ENCODE data around the gene SH2B2.

DNA sequence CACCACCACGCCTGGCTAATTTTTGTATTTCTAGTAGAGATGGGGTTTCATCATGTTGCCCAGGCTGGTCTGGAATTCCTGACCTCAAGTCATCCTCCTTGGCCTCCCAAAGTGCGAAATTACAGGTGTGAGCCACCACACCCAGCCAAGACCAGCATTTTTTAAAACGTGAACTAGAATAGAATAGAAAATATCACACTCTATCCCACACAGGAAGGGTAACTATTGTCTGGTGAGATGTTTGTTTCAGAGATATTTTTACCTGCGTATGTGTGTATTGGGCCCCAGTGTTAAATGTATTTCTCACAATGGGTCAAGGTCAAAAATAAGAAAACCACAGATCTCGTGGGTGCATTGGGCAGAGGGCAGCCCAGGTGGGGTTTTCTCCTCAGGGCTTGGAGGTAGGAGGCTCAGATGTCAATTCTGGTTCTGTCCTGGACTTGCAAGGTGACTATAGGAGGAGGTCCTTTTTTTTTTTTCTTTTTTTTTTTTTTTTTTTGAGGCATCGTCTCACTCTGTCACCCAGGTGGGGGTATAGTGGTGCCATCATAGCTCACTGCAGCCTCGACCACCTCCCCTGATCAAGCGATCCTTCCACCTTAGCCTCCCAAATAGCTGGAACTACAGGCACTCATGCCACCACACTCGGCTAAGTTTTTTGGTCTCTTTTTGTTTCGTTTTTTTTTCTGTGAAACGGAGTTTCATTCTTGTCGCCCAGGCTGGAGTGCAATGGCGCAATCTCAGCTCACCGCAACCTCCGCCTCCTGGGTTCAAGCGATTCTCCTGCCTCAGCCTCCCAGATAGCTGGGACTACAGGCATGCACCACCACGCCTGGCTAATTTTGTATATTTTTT is 19.0 kb downstream of the SH2B2 start:
- TF ChIP-seq POLR2AphosphoS5 (IDR thresholded peaks at IDR 0.05) (no peak), POLR2A (IDR thresholded peaks at IDR 0.05) (no peak)
- TF ChIP-seq, protein P1, sequence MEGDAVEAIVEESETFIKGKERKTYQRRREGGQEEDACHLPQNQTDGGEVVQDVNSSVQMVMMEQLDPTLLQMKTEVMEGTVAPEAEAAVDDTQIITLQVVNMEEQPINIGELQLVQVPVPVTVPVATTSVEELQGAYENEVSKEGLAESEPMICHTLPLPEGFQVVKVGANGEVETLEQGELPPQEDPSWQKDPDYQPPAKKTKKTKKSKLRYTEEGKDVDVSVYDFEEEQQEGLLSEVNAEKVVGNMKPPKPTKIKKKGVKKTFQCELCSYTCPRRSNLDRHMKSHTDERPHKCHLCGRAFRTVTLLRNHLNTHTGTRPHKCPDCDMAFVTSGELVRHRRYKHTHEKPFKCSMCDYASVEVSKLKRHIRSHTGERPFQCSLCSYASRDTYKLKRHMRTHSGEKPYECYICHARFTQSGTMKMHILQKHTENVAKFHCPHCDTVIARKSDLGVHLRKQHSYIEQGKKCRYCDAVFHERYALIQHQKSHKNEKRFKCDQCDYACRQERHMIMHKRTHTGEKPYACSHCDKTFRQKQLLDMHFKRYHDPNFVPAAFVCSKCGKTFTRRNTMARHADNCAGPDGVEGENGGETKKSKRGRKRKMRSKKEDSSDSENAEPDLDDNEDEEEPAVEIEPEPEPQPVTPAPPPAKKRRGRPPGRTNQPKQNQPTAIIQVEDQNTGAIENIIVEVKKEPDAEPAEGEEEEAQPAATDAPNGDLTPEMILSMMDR (IDR thresholded peaks at IDR 0.05), result no peak
